ENCODE results near the gene RPP25L. TPM values are rescaled to one million over a fixed set of nuclear protein-coding genes. Genes with fewer than 3 reads are reported as not detected.

RPP25L gene
- total and polyA plus RNA-seq, 2 donors (not counting 1 experiment from before 2014, with no cell fraction given): 13.5 to 34.3 TPM

DNA sequence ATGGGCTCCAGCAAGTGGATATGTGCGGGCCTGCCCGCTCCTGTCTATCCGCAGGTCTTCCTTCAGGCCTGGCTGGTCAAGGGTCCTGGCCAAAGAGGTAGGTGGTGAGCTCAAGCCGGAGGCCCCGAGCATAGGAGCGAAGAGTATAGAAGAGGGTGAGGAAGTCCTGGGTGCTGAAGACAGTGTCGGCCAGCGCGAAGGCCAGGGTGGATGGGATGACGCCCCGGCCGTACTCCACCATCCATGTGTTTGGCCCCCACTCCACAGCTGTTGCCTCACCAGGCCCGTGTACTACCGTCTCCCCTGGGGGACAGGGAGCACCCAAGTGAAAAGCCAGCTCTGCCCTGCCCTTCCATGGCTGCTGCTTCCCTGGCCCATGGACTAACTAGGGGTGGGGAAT, 23.7 kb upstream of the RPP25L start:
- DNase-seq (ENCODE audit: low read depth in 2 of 2): no peak
- Histone ChIP-seq H3K9ac (ENCODE audit: insufficient read depth, low read length) (no peak overlapping the region), H3K4me1 (ENCODE audit: control insufficient read depth, extremely low read depth, insufficient read depth, low read length) (peaks cover 13% of the 10 kb centered on the region), H3K79me2 (ENCODE audit: control insufficient read depth, insufficient read depth, low read length) (peaks cover 19% of the 10 kb centered on the region), H3K9me3 (ENCODE audit: control insufficient read depth, insufficient read depth, low read depth, low read length) (no peaks in the 10 kb centered on the region), H3K4me3 (replicated peaks in 1 of 4; ENCODE audit: control extremely low read depth in 1 of 4, insufficient read depth in 1 of 4, low read depth in 3 of 4, low read length in 4 of 4) (no peak overlapping the region), H2AFZ (ENCODE audit: low read length) (no peak overlapping the region), H3K36me3 (ENCODE audit: control insufficient read depth, insufficient read depth, low read length) (peaks cover 2% of the 10 kb centered on the region), H3K27ac (ENCODE audit: insufficient read depth, low read length) (no peak overlapping the region), H3K27me3 (ENCODE audit: control insufficient read depth, insufficient read depth, low read length) (peaks cover under 1% of the 10 kb centered on the region), H3K4me2 (ENCODE audit: extremely low read depth, insufficient read depth, low read length) (peak overlapping the region; percentile 13), H4K20me1 (ENCODE audit: control insufficient read depth, extremely low read depth, insufficient read depth, low read length) (no peaks in the 10 kb centered on the region)
- TF ChIP-seq, protein P1, sequence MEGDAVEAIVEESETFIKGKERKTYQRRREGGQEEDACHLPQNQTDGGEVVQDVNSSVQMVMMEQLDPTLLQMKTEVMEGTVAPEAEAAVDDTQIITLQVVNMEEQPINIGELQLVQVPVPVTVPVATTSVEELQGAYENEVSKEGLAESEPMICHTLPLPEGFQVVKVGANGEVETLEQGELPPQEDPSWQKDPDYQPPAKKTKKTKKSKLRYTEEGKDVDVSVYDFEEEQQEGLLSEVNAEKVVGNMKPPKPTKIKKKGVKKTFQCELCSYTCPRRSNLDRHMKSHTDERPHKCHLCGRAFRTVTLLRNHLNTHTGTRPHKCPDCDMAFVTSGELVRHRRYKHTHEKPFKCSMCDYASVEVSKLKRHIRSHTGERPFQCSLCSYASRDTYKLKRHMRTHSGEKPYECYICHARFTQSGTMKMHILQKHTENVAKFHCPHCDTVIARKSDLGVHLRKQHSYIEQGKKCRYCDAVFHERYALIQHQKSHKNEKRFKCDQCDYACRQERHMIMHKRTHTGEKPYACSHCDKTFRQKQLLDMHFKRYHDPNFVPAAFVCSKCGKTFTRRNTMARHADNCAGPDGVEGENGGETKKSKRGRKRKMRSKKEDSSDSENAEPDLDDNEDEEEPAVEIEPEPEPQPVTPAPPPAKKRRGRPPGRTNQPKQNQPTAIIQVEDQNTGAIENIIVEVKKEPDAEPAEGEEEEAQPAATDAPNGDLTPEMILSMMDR (conservative IDR thresholded peaks at IDR 0.05 in 1 of 2, IDR thresholded peaks at IDR 0.05 in 1 of 2; ENCODE audit: low read depth in 1 of 2, low read length in 2 of 2): no peak
- no peak for TF ChIP-seq EZH2 (IDR thresholded peaks at IDR 0.05; ENCODE audit: low read length, missing control alignments)

DNA sequence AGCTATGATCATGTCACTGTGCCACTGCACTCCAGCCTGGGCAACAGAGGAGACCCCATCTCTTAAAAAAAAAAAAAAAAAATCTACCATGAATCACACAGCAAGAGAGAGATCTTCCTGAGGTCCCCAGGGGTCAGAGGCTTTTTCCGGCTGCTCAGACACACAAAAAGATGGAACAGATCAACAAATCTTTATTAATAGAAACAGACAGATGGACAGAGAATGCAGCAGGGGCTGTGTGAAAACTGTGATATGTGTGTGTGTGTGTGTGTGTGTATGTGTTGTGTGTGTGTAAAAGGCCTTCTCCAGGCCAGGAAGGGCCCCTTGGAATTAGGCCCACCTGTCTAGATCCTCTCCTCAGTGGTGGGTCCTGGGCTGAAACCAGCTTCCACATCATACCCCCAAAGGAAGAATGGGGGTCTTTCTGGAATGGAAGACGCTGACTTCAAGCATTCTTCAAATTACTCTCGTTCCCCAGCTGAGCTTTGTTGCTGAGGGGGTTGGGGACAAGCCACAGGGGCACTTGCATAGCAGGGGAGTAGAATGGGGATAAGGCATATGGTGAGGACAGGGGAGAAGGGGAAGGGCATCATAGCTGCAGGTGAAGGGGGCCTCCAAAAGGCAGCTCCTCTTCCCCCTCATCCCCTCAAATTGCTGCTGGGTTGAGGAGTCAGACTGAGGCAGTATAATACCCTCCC, 22.8 kb upstream of the RPP25L start:
- Histone ChIP-seq H3K9ac (ENCODE audit: insufficient read depth, low read length) (no peak overlapping the region), H3K27me3 (ENCODE audit: control insufficient read depth, insufficient read depth, low read length) (peaks cover 4% of the 10 kb centered on the region), H3K4me3 (replicated peaks in 1 of 4; ENCODE audit: control extremely low read depth in 1 of 4, insufficient read depth in 1 of 4, low read depth in 3 of 4, low read length in 4 of 4) (no peak overlapping the region), H3K36me3 (ENCODE audit: control insufficient read depth, insufficient read depth, low read length) (peaks cover 2% of the 10 kb centered on the region), H3K4me1 (ENCODE audit: control insufficient read depth, extremely low read depth, insufficient read depth, low read length) (peaks cover 13% of the 10 kb centered on the region), H2AFZ (ENCODE audit: low read length) (no peak overlapping the region), H4K20me1 (ENCODE audit: control insufficient read depth, extremely low read depth, insufficient read depth, low read length) (no peaks in the 10 kb centered on the region), H3K79me2 (ENCODE audit: control insufficient read depth, insufficient read depth, low read length) (peaks cover 19% of the 10 kb centered on the region), H3K9me3 (ENCODE audit: control insufficient read depth, insufficient read depth, low read depth, low read length) (no peaks in the 10 kb centered on the region), H3K4me2 (ENCODE audit: extremely low read depth, insufficient read depth, low read length) (no peak overlapping the region), H3K27ac (ENCODE audit: insufficient read depth, low read length) (no peak overlapping the region)
- no peak for DNase-seq (ENCODE audit: low read depth in 2 of 2)
- TF ChIP-seq EZH2 (IDR thresholded peaks at IDR 0.05; ENCODE audit: low read length, missing control alignments): no peak
- TF ChIP-seq, protein P1 (conservative IDR thresholded peaks at IDR 0.05 in 1 of 2, IDR thresholded peaks at IDR 0.05 in 1 of 2; ENCODE audit: low read depth in 1 of 2, low read length in 2 of 2): no peak

DNA sequence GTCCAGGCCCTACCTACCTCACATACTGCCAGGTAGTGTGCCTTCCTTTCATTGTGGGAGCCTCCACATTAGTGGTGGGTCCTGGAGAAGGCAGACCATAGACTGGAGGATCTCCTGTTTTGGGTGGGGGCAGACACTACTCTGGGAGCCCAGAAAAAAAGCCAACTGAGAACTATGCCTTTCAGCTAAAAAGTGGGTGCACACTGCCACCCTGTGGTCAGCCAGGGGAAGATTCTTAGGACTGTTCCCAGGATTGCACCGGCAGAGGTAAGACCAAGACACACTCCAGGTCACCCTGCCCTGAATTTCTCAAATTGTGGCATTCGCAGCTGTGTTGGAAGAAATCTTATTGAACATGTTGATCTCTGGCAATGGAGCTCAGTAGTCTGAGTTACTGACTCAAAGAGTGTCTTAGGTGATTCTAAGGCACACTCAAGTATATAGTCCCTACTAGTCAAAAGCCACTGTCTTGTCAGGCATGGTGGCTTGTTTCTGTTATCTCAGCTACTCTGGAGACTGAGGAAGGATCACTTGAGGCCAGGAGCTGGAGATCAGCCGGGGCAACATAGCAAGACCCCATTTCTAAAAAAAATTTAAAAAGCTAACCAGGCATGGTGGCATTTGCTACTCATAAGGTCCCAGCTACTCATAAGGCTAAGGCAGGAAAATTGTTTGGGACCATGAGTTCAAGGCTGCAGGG, 22.1 kb upstream of the RPP25L start:
- Histone ChIP-seq H3K4me3 (replicated peaks in 1 of 4; ENCODE audit: control extremely low read depth in 1 of 4, insufficient read depth in 1 of 4, low read depth in 3 of 4, low read length in 4 of 4) (no peak overlapping the region), H3K79me2 (ENCODE audit: control insufficient read depth, insufficient read depth, low read length) (peaks cover 19% of the 10 kb centered on the region), H3K36me3 (ENCODE audit: control insufficient read depth, insufficient read depth, low read length) (peaks cover 2% of the 10 kb centered on the region), H2AFZ (ENCODE audit: low read length) (no peak overlapping the region), H3K4me2 (ENCODE audit: extremely low read depth, insufficient read depth, low read length) (no peak overlapping the region), H3K9me3 (ENCODE audit: control insufficient read depth, insufficient read depth, low read depth, low read length) (no peaks in the 10 kb centered on the region), H4K20me1 (ENCODE audit: control insufficient read depth, extremely low read depth, insufficient read depth, low read length) (no peaks in the 10 kb centered on the region), H3K27ac (ENCODE audit: insufficient read depth, low read length) (no peak overlapping the region), H3K27me3 (ENCODE audit: control insufficient read depth, insufficient read depth, low read length) (peaks cover 10% of the 10 kb centered on the region), H3K4me1 (ENCODE audit: control insufficient read depth, extremely low read depth, insufficient read depth, low read length) (peaks cover 13% of the 10 kb centered on the region), H3K9ac (ENCODE audit: insufficient read depth, low read length) (no peak overlapping the region)
- DNase-seq (ENCODE audit: low read depth in 2 of 2): peak; percentile 46 to 70
- TF ChIP-seq, protein P1 (conservative IDR thresholded peaks at IDR 0.05 in 1 of 2, IDR thresholded peaks at IDR 0.05 in 1 of 2; ENCODE audit: low read depth in 1 of 2, low read length in 2 of 2): peak; percentile 81 to 89
- TF ChIP-seq EZH2 (IDR thresholded peaks at IDR 0.05; ENCODE audit: low read length, missing control alignments): no peak

All from fibroblast of lung (primary cell).